Measurements from ENCODE around the gene RASAL1.

RASAL1 gene

DNA sequence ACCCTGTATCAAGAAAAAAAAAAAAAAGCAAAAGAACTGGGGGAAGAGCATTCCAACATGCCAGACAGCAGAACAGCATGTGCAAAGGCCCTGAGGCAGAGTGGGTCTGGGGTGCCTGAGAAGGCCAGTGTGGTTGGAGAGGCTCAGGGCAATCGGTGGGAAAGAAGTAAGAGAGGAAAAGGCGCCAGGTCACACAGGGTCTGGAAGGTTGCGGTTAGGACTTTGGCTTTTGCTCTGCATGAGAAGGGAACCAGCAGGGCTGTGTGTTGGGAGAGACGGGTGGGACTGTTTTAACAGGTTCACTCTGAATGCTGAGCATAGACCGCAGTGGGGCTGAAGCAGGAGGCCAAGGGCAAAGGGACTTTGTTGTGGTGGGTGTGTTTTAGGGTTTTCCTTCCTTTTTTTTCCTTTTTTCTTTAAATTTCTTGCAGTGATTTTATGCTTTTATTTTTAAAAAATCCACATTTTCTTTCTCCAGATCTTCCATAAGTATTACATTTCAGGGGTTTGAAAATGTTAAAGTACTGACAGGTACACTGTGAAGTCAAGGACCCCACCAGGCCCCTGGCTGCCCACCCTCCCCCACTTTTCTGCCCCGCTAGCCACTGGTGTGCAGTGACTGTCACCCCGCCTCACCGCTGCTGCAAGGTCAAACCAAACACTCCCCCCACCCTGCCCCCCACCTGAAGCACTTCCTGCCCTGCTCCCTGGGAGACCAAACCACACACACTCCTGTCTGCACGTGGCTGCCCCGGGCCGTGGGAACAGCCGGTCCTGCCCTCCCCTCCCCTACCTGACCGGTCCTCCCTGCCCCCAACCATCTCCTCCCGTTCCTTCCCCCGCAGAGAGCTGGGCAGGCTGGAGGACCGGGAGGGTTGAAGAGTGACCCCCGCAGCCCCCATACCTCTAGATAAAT is 49.1 kb downstream of the RASAL1 start:
- no peak overlapping the region for H3K4me3 ChIP-seq (ENCODE audit: low read depth, low read length)
- peak; percentile 68 for DNase-seq (ENCODE audit: low read depth)
- TF ChIP-seq, protein P1, sequence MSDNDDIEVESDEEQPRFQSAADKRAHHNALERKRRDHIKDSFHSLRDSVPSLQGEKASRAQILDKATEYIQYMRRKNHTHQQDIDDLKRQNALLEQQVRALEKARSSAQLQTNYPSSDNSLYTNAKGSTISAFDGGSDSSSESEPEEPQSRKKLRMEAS (IDR thresholded peaks at IDR 0.05; ENCODE audit: low read depth, low read length) = peak; percentile 62
- TF ChIP-seq POLR2A (IDR thresholded peaks at IDR 0.05; ENCODE audit: extremely low read depth, insufficient read length) = no peak

DNA sequence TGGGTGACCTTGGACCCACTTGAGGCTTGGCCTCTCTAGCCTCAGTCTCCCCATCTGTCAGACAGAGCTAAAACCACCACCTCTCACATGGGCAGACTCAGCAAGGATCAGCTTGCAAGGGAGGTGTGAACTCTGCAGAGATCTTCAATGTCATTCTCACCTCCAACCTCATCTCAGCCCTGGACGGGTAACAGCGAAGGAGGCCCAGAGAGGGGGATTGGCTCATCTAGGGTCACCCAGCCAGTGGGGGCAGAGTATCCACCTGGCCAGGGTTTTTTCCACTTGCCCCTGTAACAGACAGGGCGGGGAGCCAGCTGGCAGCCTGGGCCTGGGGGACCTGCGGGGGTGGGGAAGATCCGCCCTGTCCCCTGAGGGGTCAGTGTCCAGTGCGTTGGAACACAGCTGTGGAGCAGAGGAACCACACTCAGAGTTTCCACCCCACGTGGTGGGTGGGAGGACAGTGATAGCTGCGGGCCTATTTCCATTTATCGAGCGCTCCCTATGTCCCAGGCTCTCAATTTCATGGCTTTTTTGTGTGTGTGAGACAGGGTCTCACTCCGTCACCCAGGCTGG is 51.6 kb downstream of the RASAL1 start:
- no peak for DNase-seq (ENCODE audit: low read depth)
- H3K4me3 ChIP-seq (ENCODE audit: low read depth, low read length) = no peak overlapping the region
- TF ChIP-seq, protein P1 (IDR thresholded peaks at IDR 0.05; ENCODE audit: low read depth, low read length) = no peak
- TF ChIP-seq POLR2A (IDR thresholded peaks at IDR 0.05; ENCODE audit: extremely low read depth, insufficient read length) (no peak), MYC (IDR thresholded peaks at IDR 0.05; ENCODE audit: low read depth, low read length) (no peak), CTCF (IDR thresholded peaks at IDR 0.05; ENCODE audit: low read depth, low read length) (no peak)

GRCh38 chr12:113082486-113083148 is 52.9 kb downstream of the RASAL1 start:
- no peak for DNase-seq (ENCODE audit: low read depth)
- H3K4me3 ChIP-seq (ENCODE audit: low read depth, low read length) = no peak overlapping the region
- TF ChIP-seq, protein P1 (IDR thresholded peaks at IDR 0.05; ENCODE audit: low read depth, low read length) = no peak
- TF ChIP-seq POLR2A (IDR thresholded peaks at IDR 0.05; ENCODE audit: extremely low read depth, insufficient read length) (no peak), MYC (IDR thresholded peaks at IDR 0.05; ENCODE audit: low read depth, low read length) (no peak), CTCF (IDR thresholded peaks at IDR 0.05; ENCODE audit: low read depth, low read length) (no peak)

DNA sequence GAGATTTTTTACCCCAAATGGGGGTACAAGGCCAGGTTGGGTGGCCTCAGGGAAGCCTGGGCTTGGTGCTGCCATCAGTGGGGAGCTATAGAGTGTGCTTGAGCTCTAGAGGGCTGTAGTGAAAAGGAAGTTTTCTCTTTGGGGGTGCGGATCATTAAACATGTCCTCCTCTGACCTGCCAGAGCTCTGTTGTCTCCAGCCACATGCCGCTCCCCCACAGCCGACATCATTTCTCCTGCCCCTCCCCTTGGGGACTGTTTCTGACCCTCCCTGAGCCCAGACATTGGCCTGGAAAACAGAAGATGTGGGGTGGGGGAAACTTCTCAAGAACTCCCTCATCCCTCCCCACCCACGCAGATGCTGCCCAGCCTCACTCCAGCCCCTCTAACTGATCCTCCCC is 53.7 kb downstream of the RASAL1 start:
- no peak for DNase-seq (ENCODE audit: low read depth)
- TF ChIP-seq MYC (IDR thresholded peaks at IDR 0.05; ENCODE audit: low read depth, low read length) (no peak), CTCF (IDR thresholded peaks at IDR 0.05; ENCODE audit: low read depth, low read length) (no peak), POLR2A (IDR thresholded peaks at IDR 0.05; ENCODE audit: extremely low read depth, insufficient read length) (no peak)
- TF ChIP-seq, protein P1 (IDR thresholded peaks at IDR 0.05; ENCODE audit: low read depth, low read length) = no peak

DNA sequence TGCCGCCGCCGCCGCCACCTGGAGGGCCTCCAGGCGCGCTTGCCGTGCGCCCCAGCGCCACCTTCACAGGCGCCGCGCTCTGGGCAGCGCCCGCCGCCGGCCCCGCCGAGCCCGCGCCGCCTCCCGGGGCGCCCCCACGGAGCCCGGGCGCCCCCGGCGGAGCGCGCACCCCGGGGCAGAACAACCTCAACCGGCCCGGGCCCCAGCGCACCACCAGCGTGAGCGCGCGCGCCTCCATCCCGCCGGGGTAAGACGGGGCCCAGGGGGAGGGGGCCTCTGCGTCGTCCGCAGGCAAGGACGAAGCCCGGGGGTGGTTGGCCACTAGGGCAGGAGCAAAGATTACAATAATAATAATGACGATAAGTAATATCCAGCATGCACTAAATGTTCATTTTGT is 57.7 kb downstream of the RASAL1 start:
- TF ChIP-seq MYC (IDR thresholded peaks at IDR 0.05; ENCODE audit: low read depth, low read length) (no peak), CTCF (IDR thresholded peaks at IDR 0.05; ENCODE audit: low read depth, low read length) (no peak)
- TF ChIP-seq, protein P1 (IDR thresholded peaks at IDR 0.05; ENCODE audit: low read depth, low read length) = no peak
- DNase-seq (ENCODE audit: low read depth) = no peak
- no peak overlapping the region for H3K4me3 ChIP-seq (ENCODE audit: low read depth, low read length)

More for the DNA sequence above, 53.7 kb downstream of the RASAL1 start:
- no peak overlapping the region for H3K4me3 ChIP-seq (ENCODE audit: low read depth, low read length)
